ENCODE results near the gene MAMLD1.

DNA sequence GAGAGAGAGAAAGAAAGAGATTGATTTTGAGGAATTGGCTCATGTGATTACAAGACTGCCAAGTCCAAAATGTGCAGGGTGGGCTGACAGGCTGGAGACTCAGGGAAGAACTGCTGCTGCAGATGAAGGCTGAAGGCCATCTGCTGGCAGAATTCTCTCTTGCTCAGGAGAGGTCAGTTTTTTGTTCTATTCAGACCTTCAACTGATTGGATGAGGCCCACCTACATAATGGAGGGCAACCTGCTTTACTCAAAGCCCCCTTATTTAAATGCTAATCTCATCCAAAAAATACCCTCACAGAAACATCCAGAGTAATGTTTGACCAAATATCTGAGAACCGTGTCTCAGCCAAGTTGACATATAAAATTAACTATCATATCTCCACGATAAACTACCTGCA is 38.2 kb upstream of the MAMLD1 start:
- TF ChIP-seq, protein P1, sequence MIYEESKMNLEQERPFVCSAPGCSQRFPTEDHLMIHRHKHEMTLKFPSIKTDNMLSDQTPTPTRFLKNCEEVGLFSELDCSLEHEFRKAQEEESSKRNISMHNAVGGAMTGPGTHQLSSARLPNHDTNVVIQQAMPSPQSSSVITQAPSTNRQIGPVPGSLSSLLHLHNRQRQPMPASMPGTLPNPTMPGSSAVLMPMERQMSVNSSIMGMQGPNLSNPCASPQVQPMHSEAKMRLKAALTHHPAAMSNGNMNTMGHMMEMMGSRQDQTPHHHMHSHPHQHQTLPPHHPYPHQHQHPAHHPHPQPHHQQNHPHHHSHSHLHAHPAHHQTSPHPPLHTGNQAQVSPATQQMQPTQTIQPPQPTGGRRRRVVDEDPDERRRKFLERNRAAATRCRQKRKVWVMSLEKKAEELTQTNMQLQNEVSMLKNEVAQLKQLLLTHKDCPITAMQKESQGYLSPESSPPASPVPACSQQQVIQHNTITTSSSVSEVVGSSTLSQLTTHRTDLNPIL (CRISPR knock-in tag; IDR thresholded peaks at IDR 0.05; ENCODE audit: low read depth): no peak
- TF ChIP-seq GLIS3 (CRISPR knock-in tag; IDR thresholded peaks at IDR 0.05) (no peak), RARB (CRISPR knock-in tag; IDR thresholded peaks at IDR 0.05) (no peak), ZNF8 (CRISPR knock-in tag; IDR thresholded peaks at IDR 0.05) (no peak), ZNF70 (CRISPR knock-in tag; IDR thresholded peaks at IDR 0.05) (no peak), ESRRG (CRISPR knock-in tag; IDR thresholded peaks at IDR 0.05) (no peak)
- TF ChIP-seq, protein P2, sequence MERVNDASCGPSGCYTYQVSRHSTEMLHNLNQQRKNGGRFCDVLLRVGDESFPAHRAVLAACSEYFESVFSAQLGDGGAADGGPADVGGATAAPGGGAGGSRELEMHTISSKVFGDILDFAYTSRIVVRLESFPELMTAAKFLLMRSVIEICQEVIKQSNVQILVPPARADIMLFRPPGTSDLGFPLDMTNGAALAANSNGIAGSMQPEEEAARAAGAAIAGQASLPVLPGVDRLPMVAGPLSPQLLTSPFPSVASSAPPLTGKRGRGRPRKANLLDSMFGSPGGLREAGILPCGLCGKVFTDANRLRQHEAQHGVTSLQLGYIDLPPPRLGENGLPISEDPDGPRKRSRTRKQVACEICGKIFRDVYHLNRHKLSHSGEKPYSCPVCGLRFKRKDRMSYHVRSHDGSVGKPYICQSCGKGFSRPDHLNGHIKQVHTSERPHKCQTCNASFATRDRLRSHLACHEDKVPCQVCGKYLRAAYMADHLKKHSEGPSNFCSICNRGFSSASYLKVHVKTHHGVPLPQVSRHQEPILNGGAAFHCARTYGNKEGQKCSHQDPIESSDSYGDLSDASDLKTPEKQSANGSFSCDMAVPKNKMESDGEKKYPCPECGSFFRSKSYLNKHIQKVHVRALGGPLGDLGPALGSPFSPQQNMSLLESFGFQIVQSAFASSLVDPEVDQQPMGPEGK (CRISPR knock-in tag; IDR thresholded peaks at IDR 0.05; ENCODE audit: borderline replicate concordance): no peak
